HG02970 (cell line): ENCODE measurements around the gene TMEM128.
"Not testable (repeated sequence)": the region's sequence is repeated elsewhere in the genome, so short reads cannot be mapped to it uniquely, and the experiment has no call there.

ENCODE experiments used
- ATAC-seq: cut with Tn5 transposase; IDR thresholded peaks from one replicate; pipeline ENCODE4 v1.9.1; 2021; ENCODE audit warnings: mild to moderate bottlenecking, moderate library complexity, moderate number of reproducible peaks; ENCODE audit not compliant: unreplicated experiment, low FRiP score

The TMEM128 gene

DNA sequence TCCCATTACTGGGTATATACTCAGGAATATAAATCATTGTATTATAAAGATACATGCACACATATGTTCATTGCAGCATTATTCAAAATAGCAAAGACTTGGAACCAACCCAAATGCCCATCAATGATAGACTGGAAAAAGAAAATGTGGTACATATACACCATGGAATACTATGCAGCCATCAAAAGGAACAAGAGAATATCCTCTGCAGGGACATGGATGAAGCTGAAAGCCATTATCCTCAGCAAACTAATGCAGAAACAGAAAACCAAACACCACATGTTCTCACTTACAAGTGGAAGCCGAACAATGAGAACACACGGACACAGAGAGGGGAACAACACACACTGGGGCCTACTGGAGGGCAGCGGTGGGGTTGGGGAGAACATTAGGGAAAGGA lies 9.7 kb upstream of the TMEM128 start:
- ATAC-seq, result not testable (repeated sequence)

DNA sequence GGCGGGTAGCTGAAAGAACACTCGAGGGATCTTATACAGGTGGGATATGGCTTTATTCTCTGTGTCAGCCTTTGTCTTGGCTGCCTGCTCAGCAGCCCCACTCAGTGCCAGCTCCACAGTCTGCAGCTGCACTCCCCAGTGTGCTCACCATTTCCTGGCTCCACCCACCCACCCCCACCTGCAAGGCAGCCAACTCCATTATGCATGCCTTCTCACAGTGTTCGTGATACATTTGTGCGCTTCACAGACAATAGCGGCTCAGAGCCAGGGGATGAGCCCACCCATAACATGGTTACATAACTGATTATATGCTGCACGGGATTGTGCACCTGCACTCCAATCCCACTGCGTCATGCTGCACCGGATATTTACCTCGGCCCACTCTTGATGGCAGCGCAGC lies 8.8 kb upstream of the TMEM128 start:
- ATAC-seq, result no peak

DNA sequence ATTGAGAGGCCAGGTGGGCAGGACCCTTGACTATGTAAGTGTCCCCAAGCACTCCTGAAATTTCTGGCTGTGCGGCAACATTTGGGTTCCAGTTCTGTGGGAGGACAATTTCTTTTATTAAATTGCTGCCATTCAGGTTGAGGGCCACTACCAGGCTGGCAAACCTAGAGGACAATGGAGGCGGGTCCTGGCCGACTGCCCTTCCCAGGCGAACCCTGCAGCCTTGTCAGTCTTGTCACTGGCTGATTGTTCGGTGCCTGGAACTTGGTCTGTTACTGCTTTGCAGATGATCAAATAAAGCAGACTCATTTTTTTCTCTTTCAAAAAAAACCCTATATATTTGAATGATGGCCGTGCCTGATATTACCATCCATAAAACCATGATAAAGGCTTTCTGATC lies 6.6 kb upstream of the TMEM128 start:
- no peak for ATAC-seq

DNA sequence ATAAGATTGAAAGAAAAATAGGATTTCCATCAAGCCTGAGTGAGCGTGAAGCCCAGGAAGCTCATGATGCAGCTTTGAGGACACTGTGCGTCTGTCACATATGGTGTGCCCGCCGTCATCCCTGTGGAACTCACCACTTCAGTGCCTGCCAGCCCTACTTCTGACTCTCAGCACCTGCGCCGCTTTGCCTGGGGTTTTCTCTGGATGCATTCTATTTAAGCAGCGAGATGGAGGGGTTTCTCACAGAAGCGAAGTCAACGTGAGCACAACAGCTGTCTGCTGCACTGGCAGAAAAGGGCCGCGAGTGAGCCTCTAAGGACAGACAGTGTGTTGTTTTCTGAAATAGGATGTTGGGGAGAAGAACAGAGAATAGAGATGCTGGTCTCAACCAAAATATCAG lies 6.2 kb upstream of the TMEM128 start:
- ATAC-seq, result no peak

DNA sequence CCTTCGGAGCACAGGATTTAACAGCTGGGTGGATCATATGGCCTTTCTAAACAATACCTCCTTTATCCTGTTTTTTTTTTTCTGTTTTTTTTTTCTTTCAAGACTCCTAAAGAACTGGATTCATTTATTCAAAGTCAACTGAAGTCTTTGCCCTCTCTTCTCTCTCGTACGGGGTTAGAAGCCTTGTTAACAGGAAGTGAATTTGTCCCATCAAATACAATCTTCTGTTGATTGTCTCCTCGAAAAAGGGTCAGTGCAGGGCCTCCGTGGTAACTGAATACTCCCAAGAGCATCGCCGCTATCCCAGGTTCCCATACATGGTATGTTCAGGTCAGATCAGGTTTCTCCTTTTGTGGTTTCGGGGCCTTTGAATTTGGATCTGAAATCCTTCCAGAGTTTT lies 1.8 kb upstream of the TMEM128 start:
- ATAC-seq, result no peak

DNA sequence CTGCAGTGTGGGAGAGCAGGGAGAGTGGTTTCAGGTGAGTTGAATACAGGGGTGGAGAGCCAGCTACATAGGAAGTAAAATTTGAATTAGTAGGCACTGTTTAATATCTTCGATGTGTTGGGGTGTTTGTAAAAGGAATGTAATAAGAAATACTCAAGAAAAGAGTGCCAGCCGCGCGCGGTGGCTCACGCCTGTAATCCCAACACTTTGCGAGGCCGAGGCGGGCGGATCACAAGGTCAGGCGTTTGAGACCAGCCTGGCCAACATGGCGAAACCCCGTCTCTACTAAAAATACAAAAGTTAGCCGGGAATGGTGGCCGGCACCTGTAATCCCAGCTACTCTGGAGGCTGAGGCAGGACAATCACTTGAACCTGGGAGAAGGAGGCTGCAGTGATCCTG lies 1.3 kb upstream of the TMEM128 start:
- ATAC-seq, result not testable (repeated sequence)

DNA sequence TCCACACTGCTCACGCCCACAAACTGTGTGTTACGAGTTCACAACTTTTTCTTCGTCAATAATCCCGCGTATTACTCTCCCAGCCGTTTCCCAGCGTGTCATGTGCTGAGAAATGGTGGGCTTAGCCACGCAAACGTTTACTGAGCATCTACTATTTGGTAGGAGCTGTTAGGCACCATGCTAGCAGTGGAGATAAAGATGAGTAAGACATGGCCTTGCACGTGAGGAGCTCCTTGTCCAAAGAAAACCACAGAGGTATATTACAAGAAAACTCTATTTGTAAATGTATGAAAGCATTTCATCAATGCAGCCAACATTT lies 821 bp upstream of the TMEM128 start:
- ATAC-seq, result no peak

DNA sequence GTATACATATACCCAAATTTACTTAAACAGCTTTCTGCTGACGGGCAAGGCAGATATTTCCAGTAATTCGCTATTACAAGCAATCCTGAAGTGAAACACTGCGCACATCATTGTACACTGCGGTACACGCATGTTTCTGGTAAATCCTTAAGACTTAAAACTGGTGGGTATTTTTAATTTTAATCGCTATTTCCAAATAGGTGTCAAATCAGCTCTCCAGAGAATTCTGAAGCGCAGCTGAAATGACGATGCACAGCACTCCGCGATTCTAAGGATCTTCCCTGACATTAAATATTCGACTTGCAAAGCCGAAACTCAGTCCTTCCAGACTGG lies 361 bp downstream of the TMEM128 start:
- no peak for ATAC-seq

DNA sequence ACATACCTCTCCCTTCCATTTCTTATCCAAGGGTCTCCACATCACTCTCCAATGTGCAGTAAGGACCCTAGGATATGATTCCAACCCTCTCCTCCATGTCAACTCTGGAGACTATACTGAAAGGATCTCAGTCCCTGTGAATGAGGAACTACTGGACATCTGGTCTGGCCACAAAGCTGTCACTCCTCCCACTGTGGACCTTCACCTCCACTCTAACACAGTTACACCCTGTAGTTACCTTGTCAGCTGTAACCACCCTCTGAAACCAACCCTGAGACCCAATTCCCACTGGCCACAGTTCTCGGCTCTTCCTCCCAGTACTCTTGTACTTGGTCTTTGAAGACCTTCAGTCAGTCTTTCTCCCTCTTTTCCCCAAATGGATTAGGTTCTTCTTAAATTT lies 2.9 kb downstream of the TMEM128 start:
- no peak for ATAC-seq

DNA sequence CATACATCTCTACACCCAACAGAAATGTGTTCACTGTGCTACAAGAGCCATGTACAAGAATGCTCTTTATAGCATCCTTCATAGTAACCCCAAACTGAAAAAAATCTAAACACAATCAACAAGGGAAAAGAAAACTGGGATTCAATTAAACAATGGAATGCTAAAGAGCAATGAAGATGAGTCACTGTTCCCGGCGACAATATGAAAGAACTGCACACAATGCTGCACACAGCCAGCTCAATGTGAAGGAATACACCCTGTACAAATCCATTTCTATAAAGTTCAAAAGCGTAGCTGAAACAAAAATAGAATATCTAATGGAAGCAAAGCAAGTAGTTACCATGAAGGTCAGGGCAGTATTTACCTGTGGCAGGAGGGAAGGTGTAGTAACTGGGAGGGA lies 8.5 kb downstream of the TMEM128 start:
- not testable (repeated sequence) for ATAC-seq

DNA sequence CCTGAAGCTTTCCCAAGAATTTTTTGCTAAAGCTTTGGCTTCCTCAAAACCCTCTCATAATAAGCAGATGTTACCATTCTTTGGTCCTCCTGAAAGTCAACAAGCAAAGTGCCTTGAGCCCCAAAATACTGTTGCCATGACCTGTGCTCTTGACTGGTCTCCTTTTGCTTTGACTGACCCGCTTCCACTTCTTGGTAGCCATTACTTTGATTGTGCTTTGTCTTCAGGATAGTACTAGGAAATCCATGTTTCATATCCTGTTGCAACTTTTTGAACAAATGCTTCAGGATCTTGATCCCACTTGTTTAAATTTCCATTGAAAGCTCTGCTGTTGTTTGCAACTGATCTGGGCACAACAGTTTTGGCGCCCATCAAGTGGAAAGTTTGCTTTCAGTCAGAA lies 14.4 kb downstream of the TMEM128 start:
- no peak for ATAC-seq

DNA sequence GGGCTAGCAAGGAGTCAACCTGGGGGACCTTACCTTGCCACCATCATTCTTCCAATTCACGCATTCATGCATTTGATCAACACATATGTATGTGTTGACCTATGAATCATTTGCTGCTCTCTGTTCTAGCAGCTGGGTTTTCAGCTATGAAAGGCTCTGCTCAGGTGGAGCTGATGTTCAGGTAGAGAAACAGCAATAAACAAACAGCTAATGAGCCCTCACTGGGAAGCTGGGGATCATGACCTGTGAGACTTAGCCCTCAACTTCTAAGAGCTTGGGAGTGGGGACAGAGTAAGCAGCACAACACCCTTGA lies 19.7 kb downstream of the TMEM128 start:
- ATAC-seq, result no peak

DNA sequence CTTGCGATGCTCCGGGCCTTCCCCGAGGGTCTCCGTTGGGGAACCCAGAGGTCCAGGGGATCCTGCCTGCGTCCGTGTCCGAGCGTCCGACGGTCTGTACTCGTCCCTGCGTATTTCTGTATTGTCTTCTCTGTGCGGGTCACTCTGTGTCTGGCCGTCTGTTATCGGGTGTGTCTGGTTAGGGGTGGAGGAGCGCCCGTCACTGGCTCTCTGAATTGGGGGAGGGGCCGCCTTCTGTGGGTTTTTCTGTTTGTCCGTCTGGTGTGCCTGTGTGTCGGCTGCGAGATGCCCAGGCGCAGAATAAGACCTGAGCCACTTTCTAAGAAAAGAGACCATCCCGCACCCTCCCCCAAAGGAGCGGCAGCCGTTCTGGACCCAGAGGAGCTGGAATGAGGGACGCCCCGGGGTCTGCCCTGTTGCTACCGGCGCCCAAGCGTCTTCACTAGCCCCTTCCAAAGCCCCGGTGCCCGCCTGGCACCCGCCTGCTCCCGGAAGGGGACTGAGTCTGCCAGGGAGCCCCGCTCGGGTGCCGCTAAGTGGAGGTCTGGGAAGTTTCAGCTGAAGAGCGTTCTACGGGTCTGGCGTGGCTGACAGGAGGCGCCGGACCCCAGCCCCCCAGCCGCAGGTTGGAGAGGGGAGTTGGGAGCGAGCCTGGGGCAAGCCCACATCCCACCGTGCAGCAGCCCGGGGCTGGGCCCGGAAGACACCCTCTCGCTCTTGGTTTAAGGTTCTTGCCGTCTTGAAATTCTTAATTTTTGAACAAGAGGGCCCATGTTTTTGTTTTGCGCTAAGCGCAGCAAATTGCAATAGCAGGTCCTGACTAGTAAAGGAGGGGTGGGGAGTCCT lies 20.3 kb downstream of the TMEM128 start:
- ATAC-seq, result no peak

DNA sequence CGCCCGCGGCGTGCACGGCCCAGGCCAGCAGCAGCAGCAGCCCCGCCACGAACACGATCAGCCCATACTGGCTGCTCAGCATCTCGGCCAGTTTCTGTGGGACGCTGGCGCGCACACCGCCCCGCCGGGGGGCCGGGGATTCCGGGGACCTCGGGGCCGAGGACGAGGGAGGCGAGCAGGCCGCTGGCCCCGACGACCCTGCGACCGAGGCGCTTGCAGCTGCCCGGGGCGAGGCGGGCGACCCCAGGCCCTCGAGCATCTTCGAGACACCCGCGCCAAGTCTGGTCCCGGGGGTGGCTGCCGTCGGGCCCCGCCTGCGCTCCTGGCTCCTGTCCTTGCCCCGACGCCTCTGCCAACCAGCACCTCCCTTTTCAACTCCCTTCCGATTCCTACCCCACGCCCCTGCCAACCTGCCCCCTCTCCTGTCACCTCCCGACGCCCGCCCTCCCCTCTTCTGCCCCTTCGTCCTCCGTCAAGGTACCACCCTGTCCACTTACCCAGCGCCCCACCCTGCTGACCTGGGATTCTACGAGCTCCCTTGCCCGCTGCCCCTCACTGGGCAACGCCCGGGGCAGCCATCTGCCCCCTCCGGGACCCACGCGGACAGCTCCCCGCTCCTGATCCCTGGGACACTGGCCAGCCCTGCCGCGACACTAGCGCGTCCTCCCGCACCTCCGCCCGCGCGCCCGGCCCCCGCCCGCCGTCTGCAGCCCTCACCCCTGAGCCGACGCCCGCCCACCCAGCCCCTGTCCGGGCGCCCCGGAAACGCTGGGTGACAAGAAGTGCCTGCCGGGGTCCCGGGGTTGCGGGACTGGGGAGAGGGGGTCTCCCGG lies 21.2 kb downstream of the TMEM128 start, which contains the start of gene OTOP1:
Gene OTOP1, minus strand, starts transcription at position 324 of the 833 bp plus-strand sequence. Its CDS starts 65 bp downstream, at position 259.
- no peak for ATAC-seq

DNA sequence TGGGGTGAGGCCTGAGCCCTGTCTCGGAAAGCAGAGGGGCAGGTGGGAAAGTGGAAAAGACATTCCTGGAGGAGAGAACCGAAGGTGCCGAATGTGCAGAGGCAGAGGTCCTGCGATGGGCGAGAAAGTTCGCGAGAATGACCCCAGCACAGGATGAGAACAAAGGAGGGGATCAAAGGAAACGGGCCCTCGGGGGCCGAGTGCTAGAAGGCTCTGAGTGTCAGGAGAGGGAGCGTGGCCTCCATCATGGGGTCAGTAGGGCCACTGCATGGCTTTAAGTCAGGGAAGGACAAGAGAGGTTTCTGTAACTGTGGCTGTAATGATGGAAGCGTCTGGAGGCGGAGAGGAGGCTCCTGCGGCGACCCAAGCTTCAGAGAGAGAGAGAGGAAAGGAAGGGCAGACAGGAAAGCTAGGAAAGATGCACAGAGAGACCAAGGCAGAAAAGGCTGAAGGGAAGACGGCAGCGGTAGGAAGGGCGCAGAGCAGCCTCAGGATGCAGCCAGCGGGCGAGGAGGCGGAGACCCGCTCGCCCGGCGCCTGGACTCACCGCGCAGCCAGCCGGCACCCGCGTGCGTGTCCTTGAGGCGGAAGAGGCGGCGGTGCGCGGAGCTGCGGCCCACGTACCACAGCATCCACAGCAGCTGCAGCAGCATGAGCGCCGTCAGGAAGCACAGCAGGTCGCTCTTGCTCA lies 22.0 kb downstream of the TMEM128 start:
- ATAC-seq, result no peak

DNA sequence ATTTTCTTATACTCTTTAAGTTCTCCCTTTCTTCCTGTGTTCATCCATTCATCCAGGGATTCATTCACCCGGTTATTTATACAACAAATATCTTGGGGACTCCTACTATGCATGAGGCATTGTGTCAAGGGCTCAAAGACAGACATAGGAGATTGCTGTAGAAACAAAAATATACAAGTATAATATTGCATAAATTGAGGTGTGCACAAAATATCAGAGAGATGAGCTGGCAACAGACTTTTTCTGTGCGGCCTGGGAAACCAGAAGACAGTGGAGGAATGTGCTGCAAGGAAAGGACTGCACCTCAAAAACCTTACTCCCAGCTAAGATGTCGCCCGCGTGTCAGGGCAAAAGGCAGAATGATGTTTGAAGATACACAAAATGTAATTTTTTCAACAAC lies 30.9 kb downstream of the TMEM128 start:
- no peak for ATAC-seq

DNA sequence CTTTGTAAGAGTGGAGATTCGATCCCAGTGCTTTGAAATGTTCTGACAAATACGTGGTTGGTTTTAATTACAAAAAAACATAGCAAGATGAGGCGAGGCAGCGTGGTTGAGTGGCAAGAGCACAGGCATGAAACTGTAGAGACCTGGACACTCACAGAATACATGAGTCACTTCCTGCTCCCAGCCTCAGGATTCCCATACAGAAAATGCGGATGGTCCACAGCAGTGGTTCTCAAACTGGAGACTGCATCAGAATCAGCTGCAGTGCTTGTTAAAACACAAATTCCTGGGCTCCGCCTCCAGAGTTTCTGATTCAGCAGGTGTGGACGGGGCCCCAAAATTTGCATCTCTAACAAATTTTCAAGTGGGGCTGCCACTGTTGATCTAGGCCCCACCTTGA lies 31.4 kb downstream of the TMEM128 start:
- ATAC-seq, result no peak

DNA sequence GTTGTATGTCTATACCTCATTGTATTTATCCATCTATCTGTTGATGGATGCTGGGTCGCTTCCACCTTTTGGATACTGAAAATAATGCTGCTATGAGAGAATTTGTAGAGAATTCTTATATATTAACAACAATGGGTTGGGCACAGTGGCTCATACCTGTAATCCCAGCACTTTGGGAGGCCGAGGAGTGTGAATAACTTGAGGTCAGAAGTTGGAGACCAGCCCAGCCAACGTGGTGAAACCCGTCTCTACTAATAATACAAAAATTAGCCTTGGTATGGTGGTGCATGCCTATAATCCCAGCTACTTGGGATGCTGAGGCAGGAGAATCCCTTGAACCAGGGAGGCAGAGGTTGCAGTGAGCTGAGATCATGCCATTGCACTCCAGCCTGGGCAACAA lies 34.3 kb downstream of the TMEM128 start:
- not testable (repeated sequence) for ATAC-seq

DNA sequence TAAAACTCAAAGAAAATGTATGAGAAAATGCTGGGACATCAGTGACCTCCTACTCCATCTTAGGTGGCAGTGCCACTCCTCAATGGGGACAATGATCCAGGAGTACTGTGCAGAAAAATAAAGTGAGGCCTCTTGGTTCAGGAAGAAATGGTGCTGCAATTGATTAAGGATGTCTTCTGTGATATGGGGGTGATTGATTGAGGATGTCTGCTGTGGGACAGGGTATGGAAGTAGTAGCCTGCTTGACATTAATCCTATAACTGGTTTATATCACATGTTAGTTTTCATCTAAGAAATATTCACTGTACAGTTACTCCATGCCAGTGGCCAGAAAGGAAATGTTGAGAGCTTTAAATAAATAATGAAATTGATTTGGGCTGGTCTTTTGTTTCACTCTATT lies 41.8 kb downstream of the TMEM128 start:
- ATAC-seq, result no peak

DNA sequence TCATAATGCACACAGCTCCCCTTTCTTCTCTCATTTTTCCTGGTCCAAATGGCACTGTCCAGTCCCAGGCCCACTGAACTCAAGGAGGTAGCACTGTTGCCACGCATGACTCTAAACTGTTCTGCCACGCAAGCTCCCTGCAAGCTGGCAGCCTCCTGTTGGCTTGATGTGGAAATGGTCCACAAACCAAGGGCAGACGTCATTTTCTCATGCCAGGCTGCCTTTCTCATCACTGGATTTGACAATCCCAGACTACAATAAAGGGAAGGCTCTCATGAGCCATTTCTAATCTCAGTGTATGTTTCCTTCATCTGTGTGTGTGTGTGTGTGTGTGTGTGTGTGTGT lies 43.6 kb downstream of the TMEM128 start:
- no peak for ATAC-seq

DNA sequence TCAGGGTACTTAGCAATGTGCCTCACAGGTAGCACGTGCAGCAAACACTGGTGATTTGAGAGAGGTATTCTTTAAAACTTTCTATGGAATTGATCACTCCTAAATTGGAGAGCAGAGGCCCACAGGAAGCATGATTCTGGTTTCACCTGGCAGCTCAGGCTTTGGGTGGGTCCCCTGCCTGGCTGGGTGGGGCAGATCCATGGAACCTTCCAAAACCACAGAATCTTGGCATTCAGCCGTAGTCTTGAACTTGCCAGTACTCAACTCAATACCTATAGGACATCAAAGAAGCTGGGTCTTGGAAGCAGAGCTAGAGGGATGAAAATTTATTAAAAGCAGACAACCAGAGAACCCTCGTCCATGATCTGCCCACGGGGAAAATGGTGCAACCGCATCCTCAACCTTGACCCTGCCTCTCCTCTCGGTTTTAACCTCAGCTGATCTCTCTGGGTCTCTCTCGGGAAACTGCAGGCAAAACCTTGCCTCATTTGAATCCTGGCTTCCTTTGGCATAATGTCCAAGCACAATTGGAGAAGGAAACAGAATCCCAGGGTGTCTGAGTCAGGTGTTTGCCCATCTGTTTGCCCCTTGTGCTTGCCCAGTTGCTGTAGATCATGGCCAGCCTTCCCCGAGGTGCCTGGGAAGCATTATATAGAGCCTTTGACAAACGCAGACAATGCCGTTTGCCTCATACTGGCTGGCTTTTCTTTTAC lies 44.2 kb downstream of the TMEM128 start:
- no peak for ATAC-seq
